ENCODE data around the gene POLR3H.

- TF ChIP-seq CTCF (IDR thresholded peaks at IDR 0.05; ENCODE audit: low read length), result no peak
- no peak for TF ChIP-seq EZH2 (optimal IDR thresholded peaks at IDR 0.05; ENCODE audit: low read depth, low read length)
- TF ChIP-seq EZH2phosphoT487 (IDR thresholded peaks at IDR 0.05; ENCODE audit: low read length), result no peak
Observed at GRCh38 chr22:41573677-41574076, 29.4 kb upstream of the POLR3H start.
